ENCODE results near the gene SF3B6. TPM values are rescaled to one million over a fixed set of nuclear protein-coding genes. Genes with fewer than 3 reads are reported as not detected.
A peak's percentile ranks its signal among the peaks of the same experiment; 100 is the strongest.

The SF3B6 gene
- total RNA-seq, 1 donor, result 162 TPM

DNA sequence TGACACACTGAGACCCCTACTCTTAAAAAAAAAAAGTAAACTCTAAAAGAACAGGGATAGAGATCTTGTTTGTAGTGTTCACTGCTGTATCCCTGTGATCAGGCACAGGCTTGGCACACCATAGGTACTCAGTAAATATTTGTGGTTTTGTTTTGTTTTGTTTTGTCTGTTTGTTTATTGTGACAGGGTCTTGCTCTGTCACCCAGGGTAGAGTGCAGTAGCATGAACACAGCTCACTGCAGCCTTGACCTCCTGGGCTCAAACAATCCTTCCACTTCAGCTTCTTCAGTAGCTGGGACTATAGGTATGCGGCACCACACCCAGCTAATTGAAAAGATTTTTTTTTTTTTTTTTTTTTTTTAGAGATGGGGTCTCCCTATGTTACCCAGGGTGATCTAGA, 23.2 kb downstream of the SF3B6 start:
- no peak for DNase-seq (ENCODE audit: low read depth)
- no peak overlapping the region for H3K4me3 ChIP-seq (ENCODE audit: low read depth, low read length)
- TF ChIP-seq, protein P1, sequence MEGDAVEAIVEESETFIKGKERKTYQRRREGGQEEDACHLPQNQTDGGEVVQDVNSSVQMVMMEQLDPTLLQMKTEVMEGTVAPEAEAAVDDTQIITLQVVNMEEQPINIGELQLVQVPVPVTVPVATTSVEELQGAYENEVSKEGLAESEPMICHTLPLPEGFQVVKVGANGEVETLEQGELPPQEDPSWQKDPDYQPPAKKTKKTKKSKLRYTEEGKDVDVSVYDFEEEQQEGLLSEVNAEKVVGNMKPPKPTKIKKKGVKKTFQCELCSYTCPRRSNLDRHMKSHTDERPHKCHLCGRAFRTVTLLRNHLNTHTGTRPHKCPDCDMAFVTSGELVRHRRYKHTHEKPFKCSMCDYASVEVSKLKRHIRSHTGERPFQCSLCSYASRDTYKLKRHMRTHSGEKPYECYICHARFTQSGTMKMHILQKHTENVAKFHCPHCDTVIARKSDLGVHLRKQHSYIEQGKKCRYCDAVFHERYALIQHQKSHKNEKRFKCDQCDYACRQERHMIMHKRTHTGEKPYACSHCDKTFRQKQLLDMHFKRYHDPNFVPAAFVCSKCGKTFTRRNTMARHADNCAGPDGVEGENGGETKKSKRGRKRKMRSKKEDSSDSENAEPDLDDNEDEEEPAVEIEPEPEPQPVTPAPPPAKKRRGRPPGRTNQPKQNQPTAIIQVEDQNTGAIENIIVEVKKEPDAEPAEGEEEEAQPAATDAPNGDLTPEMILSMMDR (IDR thresholded peaks at IDR 0.05; ENCODE audit: insufficient read depth, low read length), result no peak

DNA sequence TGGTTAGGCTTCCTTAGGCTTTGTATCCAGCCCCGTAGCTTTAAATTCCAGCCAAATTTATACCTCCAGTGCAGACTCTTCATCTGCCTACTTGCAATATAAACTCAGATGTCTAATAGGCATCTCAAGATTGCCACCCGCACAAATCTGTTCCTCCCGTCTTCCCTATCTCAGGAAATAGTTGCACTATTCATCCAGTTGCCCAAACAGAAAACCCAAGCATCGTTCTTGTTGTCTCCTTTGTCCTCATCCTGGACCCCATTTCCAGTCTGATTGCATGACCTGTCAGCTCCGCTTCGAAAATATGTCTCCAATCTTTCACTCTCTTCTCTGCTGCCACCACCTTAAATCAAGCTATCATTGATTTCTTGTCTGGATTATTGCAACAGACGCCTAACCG, 24.3 kb downstream of the SF3B6 start:
- DNase-seq (ENCODE audit: low read depth), result no peak
- TF ChIP-seq, protein P1 (IDR thresholded peaks at IDR 0.05; ENCODE audit: insufficient read depth, low read length), result no peak
- H3K4me3 ChIP-seq (ENCODE audit: low read depth, low read length), result no peak overlapping the region

- TF ChIP-seq, protein P1 (IDR thresholded peaks at IDR 0.05; ENCODE audit: insufficient read depth, low read length), result no peak
- peak overlapping the region; percentile 71 for H3K4me3 ChIP-seq (ENCODE audit: low read depth, low read length)
- DNase-seq (ENCODE audit: low read depth), result peak; percentile 14
Observed at GRCh38 chr2:24050041-24050979, 25.8 kb downstream of the SF3B6 start.

GRCh38 chr2:24049485-24050021, 26.6 kb downstream of the SF3B6 start, which contains the start of gene FKBP1B:
TSS of gene FKBP1B (plus strand) at chr2:24049741. CDS start at chr2:24049850, 109 bp downstream.
- H3K4me3 ChIP-seq (ENCODE audit: low read depth, low read length), result peak within 1 kb of the TSS; percentile 71
- peak; percentile 25 for DNase-seq (ENCODE audit: low read depth)
- TF ChIP-seq, protein P1 (IDR thresholded peaks at IDR 0.05; ENCODE audit: insufficient read depth, low read length), result no peak

GRCh38 chr2:24048769-24049484, 27.2 kb downstream of the SF3B6 start:
- DNase-seq (ENCODE audit: low read depth), result no peak
- TF ChIP-seq, protein P1 (IDR thresholded peaks at IDR 0.05; ENCODE audit: insufficient read depth, low read length), result no peak
- H3K4me3 ChIP-seq (ENCODE audit: low read depth, low read length), result peak overlapping the region; percentile 71

GRCh38 chr2:24047703-24048033, 28.5 kb downstream of the SF3B6 start:
- TF ChIP-seq, protein P1 (IDR thresholded peaks at IDR 0.05; ENCODE audit: insufficient read depth, low read length), result no peak
- no peak for DNase-seq (ENCODE audit: low read depth)
- no peak overlapping the region for H3K4me3 ChIP-seq (ENCODE audit: low read depth, low read length)
